PC-3 (cell line): ENCODE results near the gene CFAP210. TPM values are rescaled to one million over a fixed set of nuclear protein-coding genes. Genes with fewer than 3 reads are reported as not detected.

Source experiments
- ATAC-seq: fragments of 200-7000 bp; cut with Tn5 transposase; 2 replicates; pipeline ENCODE4 v1.9.1; 2020; ENCODE audit warnings: mild to moderate bottlenecking, moderate library complexity
- BruUV-seq: library from RNA; stranded (reverse); fragments of 400-500 nt; replicated peaks from 2 replicates; lab custom pipeline; 2021; lab: Mats Ljungman, UMichigan
- CTCF ChIA-PET: fragments of 300-600 bp; sonication (Branson Sonifier 250); formaldehyde crosslinking; loops from one replicate; lab custom pipeline; 2022; ENCODE audit warnings: antibody characterized with exemption; lab: Charles Lee
- POLR2A ChIA-PET: fragments of 300-600 bp; sonication (Branson Sonifier 250); formaldehyde crosslinking; loops from one replicate; lab custom pipeline; 2022; ENCODE audit warnings: antibody characterized with exemption; ENCODE audit not compliant: unreplicated experiment; lab: Charles Lee
- DNase-seq: peaks from one replicate; pipeline ENCODE4 v3.0.0-alpha.2; 2015
- H2AFZ ChIP-seq: fragments of 300-600 bp; sonication (generic); 2 replicates; pipeline ENCODE4 v1.6.0; 2016; ENCODE audit warnings: antibody characterized with exemption, low read length
- H3F3A ChIP-seq: fragments of 300-600 bp; sonication (generic); one replicate; pipeline ENCODE4 v1.6.0; 2017; ENCODE audit warnings: antibody characterized with exemption, low read length, control low read depth, mild to moderate bottlenecking; ENCODE audit not compliant: unreplicated experiment
- H3K27ac ChIP-seq: fragments of 300-600 bp; sonication (generic); 2 replicates; pipeline ENCODE4 v1.5.1; 2016; ENCODE audit warnings: mild to moderate bottlenecking, low read length
- H3K27me3 ChIP-seq: fragments of 300-600 bp; sonication (generic); 2 replicates; pipeline ENCODE4 v1.6.1; 2016; ENCODE audit warnings: low read length, mixed read lengths
- H3K36me3 ChIP-seq: fragments of 300-600 bp; sonication (generic); 2 replicates; pipeline ENCODE4 v1.6.1; 2016; ENCODE audit warnings: low read depth, mixed run types, low read length, mixed read lengths
- H3K4me1 ChIP-seq: fragments of 300-600 bp; sonication (generic); 2 replicates; pipeline ENCODE4 v1.5.1; 2016; ENCODE audit warnings: low read length; ENCODE audit not compliant: insufficient read depth
- H3K4me2 ChIP-seq: fragments of 300-600 bp; sonication (generic); 2 replicates; pipeline ENCODE4 v1.6.0; 2016; ENCODE audit warnings: low read length
- H3K4me3 ChIP-seq: fragments of 300-600 bp; sonication (generic); 2 replicates; pipeline ENCODE4 v1.5.1; 2016; ENCODE audit warnings: mild to moderate bottlenecking, low read length, mixed read lengths
- H3K79me2 ChIP-seq: fragments of 300-600 bp; sonication (generic); 2 replicates; pipeline ENCODE4 v1.6.1; 2017; ENCODE audit warnings: low read length, mixed read lengths
- H3K9ac ChIP-seq: fragments of 300-600 bp; sonication (generic); 2 replicates; pipeline ENCODE4 v1.6.0; 2016; ENCODE audit warnings: mild to moderate bottlenecking, low read length
- H3K9me2 ChIP-seq: fragments of 300-600 bp; sonication (generic); replicated peaks from 2 replicates; pipeline ENCODE4 v1.6.1; 2016; ENCODE audit warnings: mixed run types, low read length, mixed read lengths
- H3K9me3 ChIP-seq: fragments of 300-600 bp; sonication (generic); 2 replicates; pipeline ENCODE4 v1.6.1; 2016; ENCODE audit warnings: low read length, mixed read lengths
- H4K20me1 ChIP-seq: fragments of 300-600 bp; sonication (generic); 2 replicates; pipeline ENCODE4 v1.6.1; 2016; ENCODE audit warnings: low read length, mixed read lengths
- EZH2 ChIP-seq: fragments of 300-600 bp; sonication (generic); IDR thresholded peaks from one replicate; pipeline ENCODE4 v1.6.1; 2017; ENCODE audit warnings: antibody characterized with exemption, mild to moderate bottlenecking, low read length; ENCODE audit not compliant: unreplicated experiment
- EZH2phosphoT487 ChIP-seq: fragments of 300-600 bp; sonication (generic); IDR thresholded peaks from 2 replicates; pipeline ENCODE4 v1.6.1; 2018; ENCODE audit warnings: mild to moderate bottlenecking, antibody characterized with exemption, low read length, borderline replicate concordance
- intact Hi-C: fragments of 100-400 bp; cut with micrococcal nuclease; formaldehyde crosslinking; loops from 2 replicates; pipeline ENCODE4 v1.9.0; 2023
- total RNA-seq: library from RNA; depleted of rRNA; stranded (reverse); fragments of >200 nt; gene quantifications from 2 replicates; pipeline ENCODE4 v1.2.3, GENCODE V29; 2014
- TF ChIP-seq, protein P1 (sequence below): fragments of 300-600 bp; sonication (generic); conservative IDR thresholded peaks from 2 replicates; pipeline ENCODE4 v1.5.1; 2017; ENCODE audit warnings: antibody characterized with exemption, low read depth, mild to moderate bottlenecking, low read length

Gene CFAP210
- total RNA-seq, 1 experiment from 2014 or later = not detected

- BruUV-seq = no TSS peak
- intact Hi-C loops = no loop called here
- Histone ChIP-seq H3K9ac (no peak overlapping the region), H2AFZ (no peak overlapping the region), H3K9me2 (no peaks in the 10 kb centered on the region), H3K27ac (no peak overlapping the region), H4K20me1 (no peaks in the 10 kb centered on the region), H3F3A (no peaks in the 10 kb centered on the region), H3K36me3 (no peaks in the 10 kb centered on the region), H3K27me3 (no peaks in the 10 kb centered on the region), H3K4me2 (no peak overlapping the region), H3K4me3 (no peak overlapping the region), H3K79me2 (no peaks in the 10 kb centered on the region), H3K9me3 (no peaks in the 10 kb centered on the region), H3K4me1 (peaks cover 26% of the 10 kb centered on the region)
- ChIA-PET POLR2A (no interaction called here), CTCF (no interaction called here)
- no peak for TF ChIP-seq EZH2
- no peak for TF ChIP-seq EZH2phosphoT487
- TF ChIP-seq, protein P1, sequence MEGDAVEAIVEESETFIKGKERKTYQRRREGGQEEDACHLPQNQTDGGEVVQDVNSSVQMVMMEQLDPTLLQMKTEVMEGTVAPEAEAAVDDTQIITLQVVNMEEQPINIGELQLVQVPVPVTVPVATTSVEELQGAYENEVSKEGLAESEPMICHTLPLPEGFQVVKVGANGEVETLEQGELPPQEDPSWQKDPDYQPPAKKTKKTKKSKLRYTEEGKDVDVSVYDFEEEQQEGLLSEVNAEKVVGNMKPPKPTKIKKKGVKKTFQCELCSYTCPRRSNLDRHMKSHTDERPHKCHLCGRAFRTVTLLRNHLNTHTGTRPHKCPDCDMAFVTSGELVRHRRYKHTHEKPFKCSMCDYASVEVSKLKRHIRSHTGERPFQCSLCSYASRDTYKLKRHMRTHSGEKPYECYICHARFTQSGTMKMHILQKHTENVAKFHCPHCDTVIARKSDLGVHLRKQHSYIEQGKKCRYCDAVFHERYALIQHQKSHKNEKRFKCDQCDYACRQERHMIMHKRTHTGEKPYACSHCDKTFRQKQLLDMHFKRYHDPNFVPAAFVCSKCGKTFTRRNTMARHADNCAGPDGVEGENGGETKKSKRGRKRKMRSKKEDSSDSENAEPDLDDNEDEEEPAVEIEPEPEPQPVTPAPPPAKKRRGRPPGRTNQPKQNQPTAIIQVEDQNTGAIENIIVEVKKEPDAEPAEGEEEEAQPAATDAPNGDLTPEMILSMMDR = no peak
- no peak for ATAC-seq
- no peak for DNase-seq
Measured at GRCh38 chr2:169712791-169713227, 18.6 kb upstream of the CFAP210 start.

DNA sequence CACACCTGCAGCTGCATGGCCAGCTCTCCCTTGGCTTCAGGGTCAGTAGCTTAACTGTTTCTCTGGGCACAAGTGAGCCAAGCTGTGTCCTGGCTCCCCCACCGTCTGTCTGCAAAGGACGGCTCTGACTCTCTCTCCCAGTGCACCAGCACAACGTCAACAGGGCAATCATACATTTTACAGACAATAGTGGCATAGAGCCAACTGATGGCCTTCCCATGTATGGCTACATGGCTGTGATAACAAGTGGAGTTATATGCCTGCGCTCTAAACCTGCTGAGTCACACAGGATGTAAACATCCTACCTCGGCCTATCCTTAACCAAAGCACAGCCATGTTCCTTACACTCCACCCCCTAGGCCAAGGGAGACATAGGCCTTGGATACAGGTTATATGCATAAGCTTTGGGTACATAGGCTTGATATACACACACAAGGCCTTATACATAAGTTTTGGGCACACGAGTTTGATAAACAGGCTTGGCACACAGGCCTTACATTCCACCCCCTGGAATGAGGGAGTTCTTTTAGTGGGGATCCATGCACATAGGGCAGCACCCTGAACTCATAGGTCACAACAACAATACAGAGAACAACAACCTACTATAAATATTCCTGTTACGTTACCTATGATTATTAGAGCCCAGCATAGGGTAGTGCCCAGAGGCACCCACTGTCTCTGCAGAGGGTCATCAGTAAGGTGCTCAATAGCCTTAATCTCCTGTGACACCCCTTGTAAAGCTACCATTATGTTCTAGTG, 17.7 kb upstream of the CFAP210 start:
- Histone ChIP-seq H2AFZ (no peak overlapping the region), H3K9ac (no peak overlapping the region)
- intact Hi-C loops = no loop called here

More for the DNA sequence above, 17.7 kb upstream of the CFAP210 start:
- H4K20me1 ChIP-seq = no peaks in the 10 kb centered on the region
- ChIA-PET CTCF (no interaction called here), POLR2A (no interaction called here)
- no peaks in the 10 kb centered on the region for H3K79me2 ChIP-seq
- ATAC-seq = no peak
- no peaks in the 10 kb centered on the region for H3K36me3 ChIP-seq
- H3K9me3 ChIP-seq = no peaks in the 10 kb centered on the region
- no peaks in the 10 kb centered on the region for H3F3A ChIP-seq
- no TSS peak for BruUV-seq
- TF ChIP-seq EZH2 (no peak), EZH2phosphoT487 (no peak)
- TF ChIP-seq, protein P1 = no peak
- H3K9me2 ChIP-seq = no peaks in the 10 kb centered on the region
- H3K4me2 ChIP-seq = no peak overlapping the region
- peak; percentile 20 for DNase-seq
- H3K4me3 ChIP-seq = no peak overlapping the region
- peaks cover 23% of the 10 kb centered on the region for H3K4me1 ChIP-seq
- H3K27ac ChIP-seq = no peak overlapping the region
- no peaks in the 10 kb centered on the region for H3K27me3 ChIP-seq
